SK-N-MC (cell line): Measurements from ENCODE around the gene PODXL2.

Experiments
- EZH2 ChIP-seq: fragments of 200-600 bp; sonication (generic); IDR thresholded peaks from one replicate; pipeline ENCODE4 v1.6.1; 2017; ENCODE audit warnings: antibody characterized with exemption
- FOXP2 ChIP-seq: optimal IDR thresholded peaks from 2 replicates; pipeline ENCODE3; 2011; ENCODE audit warnings: mild to moderate bottlenecking, moderate library complexity; ENCODE audit not compliant: insufficient read depth; ENCODE audit errors: extremely low read length, control extremely low read depth
- POLR2AphosphoS5 ChIP-seq: IDR thresholded peaks from 2 replicates; pipeline ENCODE4 v1.6.1; 2012; ENCODE audit warnings: mild to moderate bottlenecking, low read depth, low read length, borderline replicate concordance

DNA sequence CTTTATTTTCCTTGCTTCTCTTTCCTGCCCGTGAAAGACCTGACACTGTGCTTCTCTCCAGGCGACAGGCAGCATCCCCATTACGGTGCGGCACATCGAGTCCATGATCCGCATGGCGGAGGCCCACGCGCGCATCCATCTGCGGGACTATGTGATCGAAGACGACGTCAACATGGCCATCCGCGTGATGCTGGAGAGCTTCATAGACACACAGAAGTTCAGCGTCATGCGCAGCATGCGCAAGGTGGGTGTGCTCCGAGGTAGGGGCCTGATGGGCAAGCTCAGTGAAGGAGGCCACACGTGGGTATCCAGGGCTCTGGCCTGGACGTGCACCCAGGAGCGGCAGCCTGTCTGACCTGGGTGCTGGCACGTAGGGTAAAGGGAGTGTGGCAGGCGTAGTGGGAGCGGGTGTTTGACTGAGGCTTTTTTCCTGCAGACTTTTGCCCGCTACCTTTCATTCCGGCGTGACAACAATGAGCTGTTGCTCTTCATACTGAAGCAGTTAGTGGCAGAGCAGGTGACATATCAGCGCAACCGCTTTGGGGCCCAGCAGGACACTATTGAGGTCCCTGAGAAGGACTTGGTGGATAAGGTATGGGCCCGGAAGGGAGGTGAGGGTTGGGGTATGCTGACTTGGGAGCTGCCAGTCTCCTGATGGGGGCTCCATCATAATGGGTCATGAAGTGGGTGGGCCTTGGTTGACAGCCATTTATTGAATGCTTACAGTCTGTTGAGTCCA, 8.2 kb upstream of the PODXL2 start:
- TF ChIP-seq EZH2 (no peak), POLR2AphosphoS5 (no peak), FOXP2 (no peak)
